ENCODE data around the gene USP17L29. TPM values are rescaled to one million over a fixed set of nuclear protein-coding genes. Genes with fewer than 3 reads are reported as not detected.

USP17L29 gene
- total and polyA plus RNA-seq, 2 donors (not counting 1 experiment from before 2014, with no cell fraction given), result not detected

Other genes starting within 250 kb of the USP17L29 start
- gene FAM90A26, start 183.2 kb upstream of the USP17L29 start, total RNA-seq, result not detected in 2 replicates
- gene FAM90A26, start 183.2 kb upstream of the USP17L29 start, polyA plus RNA-seq, result 0.04 TPM in 1 of 2 replicates, not detected in the other
- not detected in 2 replicates for gene USP17L10, start 143.0 kb upstream of the USP17L29 start, total RNA-seq
- gene USP17L10, start 143.0 kb upstream of the USP17L29 start, polyA plus RNA-seq, result not detected in 2 replicates
- not detected in 2 replicates for gene USP17L11, start 138.2 kb upstream of the USP17L29 start, total RNA-seq
- not detected in 2 replicates for gene USP17L11, start 138.2 kb upstream of the USP17L29 start, polyA plus RNA-seq
- not detected in 2 replicates for gene USP17L12, start 133.5 kb upstream of the USP17L29 start, total RNA-seq
- gene USP17L12, start 133.5 kb upstream of the USP17L29 start, polyA plus RNA-seq, result not detected in 2 replicates
- gene USP17L13, start 128.7 kb upstream of the USP17L29 start, total RNA-seq, result not detected in 2 replicates
- gene USP17L13, start 128.7 kb upstream of the USP17L29 start, polyA plus RNA-seq, result not detected in 2 replicates
- gene USP17L15, start 119.3 kb upstream of the USP17L29 start, total RNA-seq, result not detected in 2 replicates
- gene USP17L15, start 119.3 kb upstream of the USP17L29 start, polyA plus RNA-seq, result not detected in 2 replicates
- not detected in 2 replicates for gene USP17L17, start 109.8 kb upstream of the USP17L29 start, total RNA-seq
- gene USP17L17, start 109.8 kb upstream of the USP17L29 start, polyA plus RNA-seq, result not detected in 2 replicates
- not detected in 2 replicates for gene USP17L18, start 105.0 kb upstream of the USP17L29 start, total RNA-seq
- not detected in 2 replicates for gene USP17L18, start 105.0 kb upstream of the USP17L29 start, polyA plus RNA-seq
- not detected in 2 replicates for gene USP17L19, start 100.3 kb upstream of the USP17L29 start, total RNA-seq
- not detected in 2 replicates for gene USP17L19, start 100.3 kb upstream of the USP17L29 start, polyA plus RNA-seq
- gene USP17L20, start 95.5 kb upstream of the USP17L29 start, total RNA-seq, result not detected in 2 replicates
- gene USP17L20, start 95.5 kb upstream of the USP17L29 start, polyA plus RNA-seq, result not detected in 2 replicates
- gene USP17L21, start 90.8 kb upstream of the USP17L29 start, total RNA-seq, result not detected in 2 replicates
- not detected in 2 replicates for gene USP17L21, start 90.8 kb upstream of the USP17L29 start, polyA plus RNA-seq
- not detected in 2 replicates for gene USP17L22, start 86.0 kb upstream of the USP17L29 start, total RNA-seq
- not detected in 2 replicates for gene USP17L22, start 86.0 kb upstream of the USP17L29 start, polyA plus RNA-seq
- gene USP17L24, start 28.5 kb upstream of the USP17L29 start, total RNA-seq, result not detected in 2 replicates
- gene USP17L24, start 28.5 kb upstream of the USP17L29 start, polyA plus RNA-seq, result not detected in 2 replicates
- not detected in 2 replicates for gene USP17L25, start 23.7 kb upstream of the USP17L29 start, total RNA-seq
- not detected in 2 replicates for gene USP17L25, start 23.7 kb upstream of the USP17L29 start, polyA plus RNA-seq
- not detected in 2 replicates for gene USP17L26, start 19.0 kb upstream of the USP17L29 start, total RNA-seq
- gene USP17L26, start 19.0 kb upstream of the USP17L29 start, polyA plus RNA-seq, result not detected in 2 replicates
- gene USP17L5, start 14.2 kb upstream of the USP17L29 start, total RNA-seq, result not detected in 2 replicates
- not detected in 2 replicates for gene USP17L5, start 14.2 kb upstream of the USP17L29 start, polyA plus RNA-seq
- gene USP17L27, start 9.5 kb upstream of the USP17L29 start, total RNA-seq, result not detected in 2 replicates
- not detected in 2 replicates for gene USP17L27, start 9.5 kb upstream of the USP17L29 start, polyA plus RNA-seq
- gene USP17L28, start 4.7 kb upstream of the USP17L29 start, total RNA-seq, result not detected in 2 replicates
- not detected in 2 replicates for gene USP17L28, start 4.7 kb upstream of the USP17L29 start, polyA plus RNA-seq
- not detected in 2 replicates for gene USP17L30, start 9.5 kb downstream of the USP17L29 start, total RNA-seq
- not detected in 2 replicates for gene USP17L30, start 9.5 kb downstream of the USP17L29 start, polyA plus RNA-seq
- gene DEFB131A, start 90.8 kb downstream of the USP17L29 start, total RNA-seq, result not detected in 2 replicates
- not detected in 2 replicates for gene DEFB131A, start 90.8 kb downstream of the USP17L29 start, polyA plus RNA-seq